ENCODE results near the gene SUPT4H1. TPM values are rescaled to one million over a fixed set of nuclear protein-coding genes. Genes with fewer than 3 reads are reported as not detected.

SUPT4H1 gene
- polyA plus RNA-seq, 3 donors = 142 to 156 (median 148) TPM

GRCh38 chr17:58308985-58309917 lies 42.8 kb downstream of the SUPT4H1 start:
- DNase-seq (ENCODE audit: low read depth in 3 of 3, low spot score in 2 of 3) = no peak

- DNase-seq (ENCODE audit: low read depth in 3 of 3, low spot score in 2 of 3) = no peak
These were observed 43.6 kb downstream of the SUPT4H1 start for GRCh38 chr17:58308173-58308984.

- DNase-seq (ENCODE audit: low read depth in 3 of 3, low spot score in 2 of 3) = no peak
These were observed 44.4 kb downstream of the SUPT4H1 start for GRCh38 chr17:58307468-58308172.

- DNase-seq (ENCODE audit: low read depth in 3 of 3, low spot score in 2 of 3) = no peak
These were observed 45.7 kb downstream of the SUPT4H1 start for GRCh38 chr17:58306131-58306951.

- DNase-seq (ENCODE audit: low read depth in 3 of 3, low spot score in 2 of 3) = no peak
These were observed 46.4 kb downstream of the SUPT4H1 start for GRCh38 chr17:58305626-58306025.

- DNase-seq (ENCODE audit: low read depth in 3 of 3, low spot score in 2 of 3) = no peak
These were observed 47.1 kb downstream of the SUPT4H1 start for GRCh38 chr17:58304750-58305486.

- no peak for DNase-seq (ENCODE audit: low read depth in 3 of 3, low spot score in 2 of 3)
These were observed 47.8 kb downstream of the SUPT4H1 start for GRCh38 chr17:58303971-58304749.

GRCh38 chr17:58302919-58303585 lies 48.9 kb downstream of the SUPT4H1 start:
- no peak for DNase-seq (ENCODE audit: low read depth in 3 of 3, low spot score in 2 of 3)

GRCh38 chr17:58302171-58302918 lies 49.7 kb downstream of the SUPT4H1 start:
- DNase-seq (ENCODE audit: low read depth in 3 of 3, low spot score in 2 of 3) = no peak

- DNase-seq (ENCODE audit: low read depth in 3 of 3, low spot score in 2 of 3) = no peak
These were observed 50.4 kb downstream of the SUPT4H1 start for GRCh38 chr17:58301504-58302150.

GRCh38 chr17:58300336-58300735 lies 51.7 kb downstream of the SUPT4H1 start:
- DNase-seq (ENCODE audit: low read depth in 3 of 3, low spot score in 2 of 3) = no peak

Other genes with a start within 250 kb of the SUPT4H1 start
- gene OR4D1, start 203.8 kb downstream of the SUPT4H1 start, polyA plus RNA-seq (ENCODE audit: insufficient read length in 3 of 3) = not detected
- gene OR4D2, start 185.2 kb downstream of the SUPT4H1 start, polyA plus RNA-seq (ENCODE audit: insufficient read length in 3 of 3) = not detected
- under 1 TPM; 0.26 to 0.99 (median 0.80) TPM for gene EPX, start 159.5 kb downstream of the SUPT4H1 start, polyA plus RNA-seq (ENCODE audit: insufficient read length in 3 of 3)
- gene MKS1, start 132.9 kb downstream of the SUPT4H1 start, polyA plus RNA-seq (ENCODE audit: insufficient read length in 3 of 3) = 10 to 100 TPM; 35.4 to 46.0 (median 39.5) TPM
- gene LPO, start 113.6 kb downstream of the SUPT4H1 start, polyA plus RNA-seq (ENCODE audit: insufficient read length in 3 of 3) = under 1 TPM; 0.04 to 0.10 (median 0.06) TPM
- gene MPO, start 71.3 kb downstream of the SUPT4H1 start, polyA plus RNA-seq (ENCODE audit: insufficient read length in 3 of 3) = 1 to 10 TPM; 1.6 to 5.1 (median 3.6) TPM
- gene TSPOAP1, start 23.4 kb downstream of the SUPT4H1 start, polyA plus RNA-seq (ENCODE audit: insufficient read length in 3 of 3) = 10 to 100 TPM; 34.2 to 41.1 (median 38.8) TPM
- gene RNF43, start 65.3 kb upstream of the SUPT4H1 start, polyA plus RNA-seq (ENCODE audit: insufficient read length in 3 of 3) = 10 to 100 TPM; 12.7 to 14.6 (median 14.2) TPM
- gene HSF5, start 136.2 kb upstream of the SUPT4H1 start, polyA plus RNA-seq (ENCODE audit: insufficient read length in 3 of 3) = under 1 TPM; 0.28 to 0.53 (median 0.51) TPM
- 10 to 100 TPM; 45.8 to 48.7 (median 47.2) TPM for gene MTMR4, start 162.4 kb upstream of the SUPT4H1 start, polyA plus RNA-seq (ENCODE audit: insufficient read length in 3 of 3)